GM12873 (cell line): ENCODE results near the gene HIVEP2.

Experiments
- TF ChIP-seq, protein P1 (sequence below): IDR thresholded peaks from 2 replicates; pipeline ENCODE4 v1.5.1; 2012; ENCODE audit warnings: low read depth, mild to moderate bottlenecking, moderate library complexity, low read length, control low read depth; ENCODE audit not compliant: insufficient read depth; ENCODE audit errors: missing control alignments

HIVEP2 gene

DNA sequence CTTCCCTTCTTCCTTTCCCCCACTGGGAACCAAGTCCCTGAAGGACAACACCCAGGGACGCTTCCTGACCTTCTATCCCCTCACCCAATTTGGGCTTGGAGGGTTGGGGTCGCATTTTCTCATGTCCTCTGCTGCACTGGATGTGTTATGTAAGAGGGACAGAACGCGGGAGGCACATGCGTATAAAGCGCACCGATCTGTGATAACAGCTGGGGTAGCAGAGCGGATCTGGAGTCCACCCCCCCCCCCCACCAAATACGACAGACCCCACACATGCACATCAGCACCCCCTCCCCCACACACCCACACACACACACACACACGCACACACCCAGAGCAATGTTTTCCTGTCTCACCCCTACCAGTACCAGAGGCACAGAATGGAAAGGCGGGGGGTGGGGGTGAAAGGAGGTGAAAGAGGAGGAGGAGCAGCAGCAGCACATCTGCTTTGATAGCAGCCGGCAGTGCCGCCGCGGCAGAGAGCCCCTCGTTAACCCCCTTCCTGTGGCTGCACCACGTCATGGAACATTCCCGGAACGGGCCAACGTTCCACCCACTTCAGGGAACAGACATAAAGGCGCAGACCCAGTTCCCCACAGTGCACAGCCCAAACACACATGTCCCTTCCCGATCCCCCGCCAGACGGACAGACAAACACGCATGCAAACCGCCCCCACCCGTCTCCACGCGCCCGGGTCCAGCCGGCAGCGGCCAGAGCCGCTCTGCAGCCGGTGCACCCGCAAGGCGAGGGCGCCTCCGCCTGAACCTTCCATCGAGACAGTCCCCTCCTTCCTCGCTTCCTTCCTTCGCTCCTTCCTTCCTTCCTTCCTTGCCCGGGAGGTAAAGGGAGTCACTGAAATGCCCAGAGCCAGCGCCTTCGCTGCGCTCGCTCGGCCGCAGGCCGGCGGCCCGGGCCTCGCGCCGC, 590 bp downstream of the HIVEP2 start:
- TF ChIP-seq, protein P1, sequence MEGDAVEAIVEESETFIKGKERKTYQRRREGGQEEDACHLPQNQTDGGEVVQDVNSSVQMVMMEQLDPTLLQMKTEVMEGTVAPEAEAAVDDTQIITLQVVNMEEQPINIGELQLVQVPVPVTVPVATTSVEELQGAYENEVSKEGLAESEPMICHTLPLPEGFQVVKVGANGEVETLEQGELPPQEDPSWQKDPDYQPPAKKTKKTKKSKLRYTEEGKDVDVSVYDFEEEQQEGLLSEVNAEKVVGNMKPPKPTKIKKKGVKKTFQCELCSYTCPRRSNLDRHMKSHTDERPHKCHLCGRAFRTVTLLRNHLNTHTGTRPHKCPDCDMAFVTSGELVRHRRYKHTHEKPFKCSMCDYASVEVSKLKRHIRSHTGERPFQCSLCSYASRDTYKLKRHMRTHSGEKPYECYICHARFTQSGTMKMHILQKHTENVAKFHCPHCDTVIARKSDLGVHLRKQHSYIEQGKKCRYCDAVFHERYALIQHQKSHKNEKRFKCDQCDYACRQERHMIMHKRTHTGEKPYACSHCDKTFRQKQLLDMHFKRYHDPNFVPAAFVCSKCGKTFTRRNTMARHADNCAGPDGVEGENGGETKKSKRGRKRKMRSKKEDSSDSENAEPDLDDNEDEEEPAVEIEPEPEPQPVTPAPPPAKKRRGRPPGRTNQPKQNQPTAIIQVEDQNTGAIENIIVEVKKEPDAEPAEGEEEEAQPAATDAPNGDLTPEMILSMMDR = no peak

GRCh38 chr6:142943711-142944123, 1.3 kb downstream of the HIVEP2 start:
- TF ChIP-seq, protein P1 = no peak

DNA sequence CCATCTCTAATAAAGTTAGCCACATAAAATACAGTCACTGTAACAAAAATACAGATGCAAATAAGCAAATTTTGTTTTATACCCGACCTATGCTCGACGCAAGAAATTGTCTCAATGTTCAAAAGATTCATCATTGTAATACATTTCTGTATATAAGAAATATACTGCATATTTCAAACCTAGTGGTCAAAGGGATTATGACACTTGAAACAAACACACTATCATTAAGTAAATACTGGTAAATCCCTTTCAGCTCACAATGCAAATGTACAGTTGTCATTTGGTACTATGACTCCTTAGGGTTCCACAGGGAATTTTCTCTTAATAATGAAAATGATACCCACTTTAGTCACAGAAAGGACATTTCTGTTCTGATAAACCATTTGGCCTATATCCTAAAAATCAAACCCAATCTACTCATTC, 2.2 kb downstream of the HIVEP2 start:
- TF ChIP-seq, protein P1 = peak; percentile 44

- TF ChIP-seq, protein P1 = no peak
Observed at GRCh38 chr6:142942238-142942637, 2.7 kb downstream of the HIVEP2 start.

- TF ChIP-seq, protein P1 = no peak
Observed at GRCh38 chr6:142941018-142941417, 4.0 kb downstream of the HIVEP2 start.

DNA sequence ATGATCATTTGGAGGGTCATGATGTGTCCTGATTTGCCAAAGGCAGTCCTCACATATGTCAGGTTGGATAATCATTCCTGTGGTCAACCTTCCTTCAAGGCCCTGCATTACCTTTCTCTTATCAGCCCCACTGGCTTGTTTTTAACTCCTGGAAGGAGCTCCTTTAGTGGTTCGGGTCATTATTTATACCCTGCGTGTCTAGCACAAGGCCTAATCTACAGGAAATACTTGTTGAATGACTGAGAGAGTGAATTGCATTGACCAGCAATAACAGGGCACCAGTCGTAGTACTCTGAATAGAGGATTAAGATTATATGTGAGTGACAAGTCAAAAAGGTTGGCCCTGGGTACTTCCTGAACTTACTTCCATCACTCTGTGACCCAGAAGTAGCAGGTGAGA, 4.5 kb downstream of the HIVEP2 start:
- TF ChIP-seq, protein P1 = no peak

DNA sequence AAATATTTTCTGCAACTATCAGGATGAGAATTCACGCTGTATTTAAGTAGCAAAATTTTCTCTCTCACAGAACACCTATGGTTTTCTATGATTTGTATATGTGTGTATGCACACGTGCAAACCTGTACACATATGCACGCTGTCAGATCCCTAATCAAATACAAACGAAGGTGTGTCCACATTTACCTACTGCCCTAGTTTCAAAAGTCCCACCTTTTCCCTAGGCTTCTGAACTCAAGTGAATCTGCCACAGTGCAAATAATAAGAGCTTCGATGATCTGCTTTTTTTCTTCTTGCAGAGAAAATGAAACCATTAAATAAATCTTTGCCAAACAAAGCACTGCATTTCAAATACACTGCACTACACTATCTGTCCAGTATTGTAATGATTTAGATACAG, 6.5 kb downstream of the HIVEP2 start:
- TF ChIP-seq, protein P1 = no peak
